Fibroblast of mammary gland (primary cell): ENCODE measurements around the gene ADGRB3.

Experiments used
- DNase-seq: peaks from one replicate; pipeline ENCODE4 v3.0.0-alpha.2; 2010; ENCODE audit warnings: low read depth
- H3K4me3 ChIP-seq: 2 replicates; pipeline ENCODE4 v1.5.1; 2011; ENCODE audit warnings: low read depth, mild to moderate bottlenecking, low read length, moderate library complexity; ENCODE audit not compliant: control insufficient read depth
- CTCF ChIP-seq: conservative IDR thresholded peaks from 2 replicates; pipeline ENCODE4 v1.5.1; 2011; ENCODE audit warnings: low read depth, low read length, inconsistent platforms; ENCODE audit not compliant: control insufficient read depth, insufficient read depth

Gene ADGRB3

GRCh38 chr6:69438113-69438512 lies 803.0 kb downstream of the ADGRB3 start:
- DNase-seq: no peak
- H3K4me3 ChIP-seq: no peak overlapping the region
- no peak for TF ChIP-seq CTCF
